GM18499 (cell line): Measurements from ENCODE around the gene GAS2L2.
"Not testable (repeated sequence)": the region's sequence is repeated elsewhere in the genome, so short reads cannot be mapped to it uniquely, and the experiment has no call there.

ENCODE experiments used
- ATAC-seq: cut with Tn5 transposase; IDR thresholded peaks from one replicate; pipeline ENCODE4 v1.9.1; 2021; ENCODE audit warnings: moderate number of reproducible peaks; ENCODE audit not compliant: insufficient read depth, unreplicated experiment

The GAS2L2 gene

DNA sequence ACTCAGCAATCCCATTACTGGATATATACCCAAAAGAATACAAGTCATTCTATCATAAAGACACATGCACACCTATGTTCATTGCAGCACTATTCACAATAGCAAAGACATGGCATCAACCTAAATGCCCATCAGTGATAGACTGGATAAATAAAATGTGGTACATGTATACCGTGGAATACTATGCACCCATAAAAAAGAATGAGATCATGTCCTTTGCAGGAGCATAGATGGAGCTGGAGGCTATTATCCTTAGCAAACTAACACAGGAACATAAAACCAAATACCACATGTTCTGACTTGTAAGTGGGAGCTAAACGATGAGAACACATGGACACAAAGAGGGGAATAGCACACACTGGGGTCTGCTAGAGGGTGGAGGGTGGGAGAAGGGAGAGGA, 49.7 kb downstream of the GAS2L2 start:
- not testable (repeated sequence) for ATAC-seq

DNA sequence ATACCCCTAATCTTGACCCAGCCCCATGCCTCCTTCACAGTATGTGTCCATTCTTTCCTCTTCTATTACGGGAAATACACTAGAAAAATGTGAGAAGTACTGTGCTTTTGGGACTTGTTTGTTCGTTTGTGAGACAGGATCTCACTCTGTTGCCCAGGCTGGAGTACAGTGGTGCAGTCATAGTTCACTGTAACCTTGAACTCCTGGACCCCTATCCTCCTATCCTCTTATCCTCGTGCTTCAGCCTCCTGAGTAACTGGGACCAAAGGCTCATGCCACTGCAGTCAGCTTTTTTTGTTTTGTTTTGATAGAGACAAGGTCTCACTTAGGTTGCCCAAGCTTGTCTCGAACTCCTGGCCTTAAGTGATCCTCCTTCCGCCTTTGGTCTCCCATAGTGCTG, 51.5 kb downstream of the GAS2L2 start:
- ATAC-seq = no peak

DNA sequence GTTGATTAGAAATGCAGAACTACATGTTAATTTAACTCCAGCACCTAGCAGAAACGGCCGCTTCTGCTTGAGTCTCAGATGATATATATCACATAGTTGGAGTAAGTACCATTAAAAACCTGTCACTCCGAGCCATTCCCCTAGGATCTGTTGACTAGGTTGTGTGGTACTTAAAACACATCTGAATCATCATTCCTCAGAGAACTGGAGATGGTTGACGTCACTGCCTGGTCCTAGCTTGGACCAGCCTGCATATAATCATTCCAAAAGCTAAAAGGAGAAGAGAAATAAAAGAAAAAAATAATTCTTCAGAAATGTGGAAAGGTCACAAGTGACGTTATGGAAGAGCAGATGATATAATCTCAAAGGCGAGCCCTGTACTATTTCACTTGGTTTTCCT, 52.9 kb downstream of the GAS2L2 start:
- no peak for ATAC-seq

DNA sequence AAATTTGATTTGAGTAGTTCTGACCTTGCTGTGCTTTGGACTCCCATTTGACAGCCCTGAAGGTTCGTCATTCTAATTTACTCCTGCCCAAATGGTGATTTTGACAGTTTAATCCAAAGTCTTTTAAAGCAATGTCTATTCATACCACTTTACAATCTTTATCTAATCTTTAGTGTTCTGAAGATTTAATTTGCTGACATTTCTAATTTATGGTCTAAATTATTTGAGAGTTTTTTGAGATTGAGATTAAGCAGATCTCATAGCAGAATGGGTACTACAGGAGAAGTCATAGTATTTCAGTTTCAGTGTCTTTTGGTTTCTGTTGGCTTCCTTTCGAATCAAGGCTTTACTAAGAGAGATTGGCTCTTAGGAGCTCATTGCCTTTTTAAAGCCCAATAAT, 54.2 kb downstream of the GAS2L2 start:
- no peak for ATAC-seq

DNA sequence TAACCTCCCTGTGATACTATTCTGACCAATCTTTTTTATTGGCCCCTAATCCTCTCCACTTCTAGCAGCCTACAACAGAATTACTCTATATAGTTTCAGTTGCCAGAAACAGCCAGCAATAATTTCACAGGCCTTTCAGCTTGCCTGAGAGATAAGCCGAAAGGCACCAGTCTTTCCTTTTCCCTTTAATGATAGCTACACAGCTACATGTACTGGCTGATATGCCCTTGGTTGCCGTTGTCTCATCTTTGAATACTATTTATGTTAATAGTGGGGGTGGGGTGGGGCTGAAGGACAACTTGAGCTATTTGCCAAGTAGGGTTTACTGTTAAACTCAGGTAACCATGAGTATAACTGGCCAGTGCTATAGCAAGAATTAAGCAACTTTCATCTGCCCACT, 57.4 kb downstream of the GAS2L2 start:
- ATAC-seq = no peak

DNA sequence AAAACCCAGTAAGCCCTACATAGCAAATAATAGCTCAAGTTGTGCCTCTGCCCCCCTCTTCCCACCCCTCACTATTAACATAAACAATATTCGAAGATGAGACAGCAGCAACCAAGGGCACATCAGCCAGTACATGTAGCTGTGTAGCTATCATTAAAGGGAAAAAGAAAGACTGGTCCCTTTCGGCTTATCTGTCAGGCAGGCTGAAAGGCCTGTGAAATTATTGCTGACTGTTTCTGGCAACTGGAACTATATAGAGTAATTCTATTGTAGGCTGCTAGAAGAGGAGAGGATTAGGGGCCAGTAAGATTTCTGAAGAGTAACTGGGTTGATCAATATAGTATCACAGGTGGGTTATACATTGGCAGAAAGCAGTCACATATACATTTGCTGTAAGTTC, 58.1 kb downstream of the GAS2L2 start:
- ATAC-seq = no peak
